Measurements from ENCODE around the gene ATP2A2. TPM values are rescaled to one million over a fixed set of nuclear protein-coding genes. Genes with fewer than 3 reads are reported as not detected.

The ATP2A2 gene
- total and polyA plus RNA-seq, 2 of the 8 experiments (the other 6 are each of a cell fraction or from before 2014, with no cell fraction given): 86.1 to 271 TPM

GRCh38 chr12:110253176-110253575, 27.9 kb upstream of the ATP2A2 start:
- no peaks in the 10 kb centered on the region for H3K27me3 ChIP-seq (replicated peaks in 1 of 4; ENCODE audit: control insufficient read depth in 3 of 4, extremely low read depth in 1 of 4, insufficient read depth in 3 of 4, low read length in 3 of 4)
- ChIA-PET POLR2A (ENCODE audit: partially characterized antibody) (no interaction called here), CTCF (ENCODE audit: partially characterized antibody) (interaction anchor here (1.4 kb wide), 1 partner anchor 9 kb away, joined by 4 read pairs; no protein-coding TSS in a partner anchor)
- no peak overlapping the region for H4K8ac ChIP-seq (ENCODE audit: extremely low read depth, insufficient read depth, low read length)
- no peak for FAIRE-seq
- no peak for DNase-seq (ENCODE audit: low read depth in 1 of 2, low spot score in 2 of 2)
- 0 out of 7 replicates have a peak, but pooled peaks cover 0 to 2% (median 0%) of the 10 kb centered on the region in 4 experiments for H3K4me1 ChIP-seq (replicated peaks in 1 of 4; ENCODE audit: control insufficient read depth in 3 of 4, insufficient read depth in 4 of 4, low read length in 3 of 4)
- H3K23me2 ChIP-seq (ENCODE audit: low read depth, low read length): no peaks in the 10 kb centered on the region
- H3K79me1 ChIP-seq (ENCODE audit: low read depth, low read length): no peaks in the 10 kb centered on the region
- H2BK20ac ChIP-seq (ENCODE audit: low read length): no peak overlapping the region
- no peak overlapping the region for H2BK12ac ChIP-seq (ENCODE audit: low read depth, low read length)
- H2AFZ ChIP-seq (ENCODE audit: low read length): no peak overlapping the region
- no peak overlapping the region for H3K56ac ChIP-seq (replicated peaks; ENCODE audit: insufficient read length, low read depth, low read length)
- no peak overlapping the region for H3K18ac ChIP-seq (ENCODE audit: extremely low read depth, low read length)
- H2BK120ac ChIP-seq (replicated peaks; ENCODE audit: low read depth, low read length): no peak overlapping the region
- H3K9ac ChIP-seq (replicated peaks in 1 of 4; ENCODE audit: extremely low read depth in 1 of 4, low read depth in 3 of 4, low read length in 3 of 4): no peak overlapping the region
- H3K36me3 ChIP-seq (ENCODE audit: control insufficient read depth in 2 of 4, insufficient read depth in 4 of 4, low read length in 3 of 4): no peaks in the 10 kb centered on the region
- H3K4me2 ChIP-seq (ENCODE audit: insufficient read depth in 1 of 2, low read depth in 2 of 2, low read length in 2 of 2): no peak overlapping the region
- H3K9me3 ChIP-seq (ENCODE audit: insufficient read depth in 2 of 2, low read depth in 1 of 2, low read length in 1 of 2): no peaks in the 10 kb centered on the region
- TF ChIP-seq CHD1 (IDR thresholded peaks at IDR 0.05; ENCODE audit: low read depth, low read length) (no peak), BACH1 (IDR thresholded peaks at IDR 0.05; ENCODE audit: low read length) (peak; percentile 55; the same call in 1 of the 2 replicates)
- H4K91ac ChIP-seq (replicated peaks; ENCODE audit: insufficient read length, low read length): no peak overlapping the region
- no peak overlapping the region for H2AK5ac ChIP-seq (ENCODE audit: low read depth, low read length)
- H3K23ac ChIP-seq (ENCODE audit: insufficient read length): no peak overlapping the region
- no peak overlapping the region for H3K27ac ChIP-seq (ENCODE audit: low read depth, low read length)
- WGBS, 2 experiments (ENCODE audit: extremely low coverage in 1 of 2, insufficient coverage in 1 of 2, insufficient read length in 1 of 2, insufficient replicate concordance in 2 of 2, low coverage in 1 of 2, low lambda C conversion rate in 2 of 2, missing lambda C conversion rate in 1 of 2): 90% methylated on average over 9 of the region's 9 CpGs; no CpG with 5 or more reads in 1 of the 2 experiments
- no peak overlapping the region for H4K5ac ChIP-seq (ENCODE audit: insufficient read length, low read depth, low read length)
- H4K20me1 ChIP-seq (replicated peaks in 1 of 2; ENCODE audit: control insufficient read depth in 1 of 2, insufficient read depth in 2 of 2, low read length in 2 of 2): no peaks in the 10 kb centered on the region
- H3K79me2 ChIP-seq (ENCODE audit: control insufficient read depth in 1 of 2, insufficient read depth in 2 of 2, low read length in 2 of 2): no peaks in the 10 kb centered on the region
- no peak overlapping the region for H3K14ac ChIP-seq (ENCODE audit: insufficient read length)
- H2BK5ac ChIP-seq (ENCODE audit: low read depth, low read length): no peak overlapping the region
- no peak overlapping the region for H3K4me3 ChIP-seq (ENCODE audit: extremely low read depth in 1 of 4, insufficient read depth in 2 of 4, low read depth in 3 of 4, low read length in 4 of 4)
- H2BK15ac ChIP-seq (ENCODE audit: low read length): no peak overlapping the region
- no peak overlapping the region for H3K4ac ChIP-seq (replicated peaks; ENCODE audit: insufficient read length, low read depth, low read length)
